COR-L47 (cell line): ENCODE data around the gene ETV3L.
"Not testable (repeated sequence)": the region's sequence is repeated elsewhere in the genome, so short reads cannot be mapped to it uniquely, and the experiment has no call there.

Experiments
- DNase-seq: peaks from one replicate; lab custom pipeline; 2025; lab: John Stamatoyannopoulos, UW

Gene ETV3L

GRCh38 chr1:157105298-157105987, 5.8 kb upstream of the ETV3L start:
- no peak for DNase-seq

- no peak for DNase-seq
These were observed 5.1 kb upstream of the ETV3L start for GRCh38 chr1:157104598-157105293.

GRCh38 chr1:157103268-157103667, 3.7 kb upstream of the ETV3L start:
- DNase-seq = no peak

- no peak for DNase-seq
These were observed 1.5 kb upstream of the ETV3L start for GRCh38 chr1:157101149-157101548.

- not testable (repeated sequence) for DNase-seq
These were observed 498 bp downstream of the ETV3L start for GRCh38 chr1:157098987-157099632.

- no peak for DNase-seq
These were observed 1.1 kb downstream of the ETV3L start for GRCh38 chr1:157098519-157098918.

GRCh38 chr1:157097692-157098091, 1.9 kb downstream of the ETV3L start:
- no peak for DNase-seq

- DNase-seq = no peak
These were observed 2.7 kb downstream of the ETV3L start for GRCh38 chr1:157096881-157097280.

- no peak for DNase-seq
These were observed 4.1 kb downstream of the ETV3L start for GRCh38 chr1:157095551-157095950.

GRCh38 chr1:157095091-157095490, 4.5 kb downstream of the ETV3L start:
- DNase-seq = no peak

- no peak for DNase-seq
These were observed 6.8 kb downstream of the ETV3L start for GRCh38 chr1:157092831-157093230.

- no peak for DNase-seq
These were observed 7.8 kb downstream of the ETV3L start for GRCh38 chr1:157091668-157092273.

- DNase-seq = no peak
These were observed 8.4 kb downstream of the ETV3L start for GRCh38 chr1:157091186-157091585.

GRCh38 chr1:157090771-157091170, 8.8 kb downstream of the ETV3L start:
- DNase-seq = no peak

- peak; percentile 58 for DNase-seq
These were observed 9.4 kb downstream of the ETV3L start for GRCh38 chr1:157090196-157090647.

GRCh38 chr1:157089789-157090188, 9.8 kb downstream of the ETV3L start:
- no peak for DNase-seq

- DNase-seq = no peak
These were observed 11.0 kb downstream of the ETV3L start for GRCh38 chr1:157088607-157089006.

- no peak for DNase-seq
These were observed 12.6 kb downstream of the ETV3L start for GRCh38 chr1:157087030-157087429.

GRCh38 chr1:157086299-157086698, 13.3 kb downstream of the ETV3L start:
- DNase-seq = no peak

- no peak for DNase-seq
These were observed 14.2 kb downstream of the ETV3L start for GRCh38 chr1:157085421-157085820.

- DNase-seq = no peak
These were observed 14.9 kb downstream of the ETV3L start for GRCh38 chr1:157084720-157085119.

- DNase-seq = no peak
These were observed 17.9 kb downstream of the ETV3L start for GRCh38 chr1:157081707-157082106.

- no peak for DNase-seq
These were observed 18.9 kb downstream of the ETV3L start for GRCh38 chr1:157080714-157081113.
